ENCODE measurements around the gene GAREM2. TPM values are rescaled to one million over a fixed set of nuclear protein-coding genes. Genes with fewer than 3 reads are reported as not detected.

Gene GAREM2
- total and polyA plus RNA-seq, 9 of the 15 experiments (the other 6 are each of a cell fraction or from before 2014, with no cell fraction given) = 1.7 to 12.4 (median 2.5) TPM

GRCh38 chr2:26184555-26185303 lies 11.8 kb downstream of the GAREM2 start (continued):
- no peak for TF ChIP-seq ETS2 (tag; IDR thresholded peaks at IDR 0.05; ENCODE audit: borderline replicate concordance, poor library complexity, severe bottlenecking)
- 0 out of 2 replicates have a peak, but pooled peaks have one; percentile 52 for TF ChIP-seq ELK1 (CRISPR knock-in tag; IDR thresholded peaks at IDR 0.05)
- TF ChIP-seq RNF219 (CRISPR knock-in tag; IDR thresholded peaks at IDR 0.05) = no peak
- TF ChIP-seq ZNF518B (CRISPR knock-in tag; IDR thresholded peaks at IDR 0.05) = no peak
- peak; percentile 87; the same call in 1 of the 2 replicates for TF ChIP-seq HMGXB4 (CRISPR knock-in tag; IDR thresholded peaks at IDR 0.05)
- no peak for TF ChIP-seq ZFP1 (CRISPR knock-in tag; IDR thresholded peaks at IDR 0.05)
- no peak for TF ChIP-seq U2AF2 (optimal IDR thresholded peaks at IDR 0.05; ENCODE audit: low read depth, low read length)
- TF ChIP-seq SIN3B (IDR thresholded peaks at IDR 0.05; ENCODE audit: low read depth) = no peak; the same call in none of the 2 replicates
- no peak for TF ChIP-seq BDP1 (IDR thresholded peaks at IDR 0.05; ENCODE audit: insufficient read depth, insufficient read length)
- TF ChIP-seq ZBTB11 (CRISPR knock-in tag; IDR thresholded peaks at IDR 0.05) = peak in 1 of 3 experiments; percentile 85; a peak in 2 of 6 replicates
- no peak for TF ChIP-seq ARID1B (IDR thresholded peaks at IDR 0.05)
